NCI-H2081 (cell line): ENCODE data around the gene SFXN1.

Experiments
- DNase-seq, 2 experiments: peaks; one replicate each; lab custom pipeline; 2025; lab: John Stamatoyannopoulos, UW

SFXN1 gene

DNA sequence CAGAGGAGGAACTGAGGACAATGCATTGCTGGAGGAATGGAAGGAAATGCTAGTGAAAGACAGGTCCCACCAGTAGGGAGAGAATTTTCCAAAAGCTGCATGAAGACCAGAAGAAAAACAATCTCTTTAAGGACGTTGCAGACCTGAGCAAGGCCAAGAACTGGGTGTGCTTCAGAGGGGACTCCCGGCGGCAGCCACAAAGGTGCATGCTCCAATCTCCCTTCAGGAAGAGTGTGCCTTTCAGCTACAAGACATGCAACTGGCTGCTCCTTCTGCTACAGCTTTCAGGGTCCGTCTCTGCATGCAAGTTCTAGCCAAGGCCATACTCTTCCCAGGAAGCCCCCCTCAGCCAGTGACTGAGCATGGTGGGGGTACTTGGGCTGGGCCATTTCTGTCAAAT, 62.9 kb downstream of the SFXN1 start:
- no peak for DNase-seq

DNA sequence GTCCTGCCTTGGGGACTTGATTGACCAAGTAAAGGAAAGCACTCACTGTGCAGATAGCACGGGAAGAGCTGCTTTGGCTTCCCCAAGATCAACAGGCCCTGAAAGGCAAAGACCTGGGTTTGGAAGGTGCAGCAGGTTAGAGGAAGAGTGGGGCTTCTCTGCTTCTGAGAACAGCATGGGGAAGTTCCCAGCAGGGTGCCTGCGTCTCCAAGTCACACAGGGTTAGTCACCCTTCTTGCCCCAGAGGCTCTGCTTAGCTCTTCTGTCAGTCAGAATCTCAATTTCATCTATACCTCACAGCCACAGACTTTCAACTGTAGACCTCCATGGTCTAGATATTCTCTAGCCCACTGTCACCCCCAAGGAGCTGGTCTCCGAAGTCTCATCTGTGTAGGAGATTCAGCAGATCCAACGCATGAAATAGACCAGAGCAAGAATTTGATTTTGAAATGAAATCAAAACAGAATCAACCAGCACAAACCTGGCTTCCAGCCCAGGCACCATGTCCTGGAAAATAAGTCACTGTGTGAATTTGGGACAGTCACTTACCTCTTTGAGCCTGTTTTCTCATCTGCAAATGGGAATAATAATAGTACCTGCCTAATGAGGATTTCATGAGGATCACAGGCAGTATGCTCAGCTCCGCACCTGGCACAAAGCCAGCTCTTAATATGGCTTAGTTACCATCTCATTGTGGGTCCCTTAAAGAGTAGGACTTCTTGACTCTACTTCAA, 64.0 kb downstream of the SFXN1 start:
- no peak for DNase-seq

DNA sequence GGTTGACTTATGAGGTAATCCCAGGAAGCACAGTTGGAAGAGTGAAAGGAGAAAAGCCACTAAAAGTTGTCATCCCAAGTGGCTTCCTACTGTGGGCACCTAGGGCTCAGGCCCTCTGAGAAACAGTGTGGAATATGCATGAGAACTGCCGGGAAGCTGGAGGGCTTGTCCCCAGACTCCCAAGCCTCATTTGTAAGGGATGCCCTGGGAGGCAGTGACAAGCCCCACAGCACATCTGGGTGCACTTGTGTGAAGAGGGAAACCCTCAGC, 64.5 kb downstream of the SFXN1 start:
- no peak for DNase-seq

DNA sequence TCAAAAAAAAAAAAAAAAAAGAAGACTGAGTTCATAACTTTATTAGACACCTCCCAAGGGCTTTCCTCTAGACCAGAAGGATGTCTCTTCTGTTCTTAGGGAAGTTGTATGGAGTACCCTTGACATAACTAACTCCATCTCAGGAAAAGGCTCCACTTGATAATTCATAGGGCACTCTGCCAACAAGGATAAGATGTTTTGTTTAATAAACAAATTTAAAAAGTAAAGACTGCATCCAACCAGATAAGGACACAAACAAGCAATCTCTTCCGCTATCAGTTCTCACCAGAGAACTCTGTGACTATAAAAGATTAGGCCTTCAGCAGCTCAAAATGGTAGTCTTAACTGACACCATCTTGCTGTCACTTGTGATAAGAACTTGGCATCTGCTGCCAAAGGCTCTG, 65.8 kb downstream of the SFXN1 start:
- DNase-seq = no peak

DNA sequence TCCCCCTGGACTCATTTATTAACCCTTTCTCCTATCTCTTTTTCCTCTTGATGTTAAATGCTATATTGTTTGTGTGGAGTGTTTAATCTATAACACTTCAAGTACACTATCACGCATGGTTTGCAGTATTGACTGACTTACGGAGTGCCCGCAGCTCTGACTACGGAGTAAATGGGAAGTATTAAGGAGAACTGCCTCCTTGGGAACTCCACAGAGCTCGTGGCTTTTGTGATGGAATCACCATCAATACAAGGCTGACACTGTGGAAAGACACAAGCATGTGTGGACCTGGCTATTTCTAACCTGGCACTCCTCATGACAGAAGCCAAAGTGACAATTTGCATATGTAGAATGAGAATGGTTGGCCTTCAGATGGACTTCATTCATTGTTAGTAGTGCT, 66.2 kb downstream of the SFXN1 start:
- DNase-seq = no peak

DNA sequence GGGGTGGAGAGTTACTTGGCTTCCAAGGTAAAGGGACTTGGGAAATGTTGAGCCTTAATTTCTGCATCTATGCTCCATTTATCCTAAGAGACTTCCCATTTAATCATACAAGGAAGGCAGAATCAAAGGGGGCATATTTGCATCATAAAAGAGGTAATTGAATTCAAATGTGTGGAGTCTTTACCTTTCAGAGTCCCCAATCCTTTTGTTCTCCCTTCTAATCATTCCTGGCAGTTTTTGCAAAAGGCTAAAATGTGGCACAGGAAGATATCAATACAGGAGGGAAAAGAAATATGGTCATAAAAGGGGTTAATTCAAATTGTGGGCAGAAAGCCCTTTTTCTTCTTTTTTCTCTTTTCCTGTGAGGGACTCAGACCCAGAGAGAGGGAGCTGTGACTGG, 69.5 kb downstream of the SFXN1 start:
- no peak for DNase-seq

DNA sequence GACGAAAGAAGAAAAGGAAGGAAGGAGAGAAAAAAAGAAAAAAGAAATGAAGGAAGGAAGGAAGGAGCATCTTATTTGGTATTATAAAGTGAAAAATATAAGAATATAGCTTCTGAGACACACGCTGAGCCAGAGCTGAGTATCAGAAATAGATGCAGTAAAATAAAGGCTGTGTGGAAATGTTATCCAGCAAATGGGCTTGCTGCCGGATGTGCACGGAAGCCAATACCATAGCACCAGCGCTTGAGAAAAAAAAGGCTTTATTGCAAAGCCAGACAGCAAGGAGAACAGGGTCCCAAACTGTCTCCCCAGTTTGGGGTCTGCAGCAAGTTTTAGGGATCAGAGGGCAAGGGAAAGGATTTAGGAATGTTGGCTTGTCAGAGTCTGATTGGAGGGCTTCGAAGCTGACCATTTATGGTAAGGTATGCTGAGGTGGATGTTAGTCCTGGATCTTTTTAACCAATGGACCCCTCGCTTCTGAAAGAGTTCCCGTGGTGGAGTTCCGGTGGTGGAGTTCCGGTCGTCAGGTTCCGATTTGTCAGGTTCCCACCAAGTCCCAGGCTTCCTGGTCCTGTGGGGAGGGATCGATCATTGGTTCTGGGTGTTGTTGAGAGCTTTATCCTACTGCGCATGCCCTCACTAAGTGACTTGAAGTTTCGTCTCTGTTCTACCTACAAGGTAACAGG, 70.4 kb downstream of the SFXN1 start:
- DNase-seq = no peak

DNA sequence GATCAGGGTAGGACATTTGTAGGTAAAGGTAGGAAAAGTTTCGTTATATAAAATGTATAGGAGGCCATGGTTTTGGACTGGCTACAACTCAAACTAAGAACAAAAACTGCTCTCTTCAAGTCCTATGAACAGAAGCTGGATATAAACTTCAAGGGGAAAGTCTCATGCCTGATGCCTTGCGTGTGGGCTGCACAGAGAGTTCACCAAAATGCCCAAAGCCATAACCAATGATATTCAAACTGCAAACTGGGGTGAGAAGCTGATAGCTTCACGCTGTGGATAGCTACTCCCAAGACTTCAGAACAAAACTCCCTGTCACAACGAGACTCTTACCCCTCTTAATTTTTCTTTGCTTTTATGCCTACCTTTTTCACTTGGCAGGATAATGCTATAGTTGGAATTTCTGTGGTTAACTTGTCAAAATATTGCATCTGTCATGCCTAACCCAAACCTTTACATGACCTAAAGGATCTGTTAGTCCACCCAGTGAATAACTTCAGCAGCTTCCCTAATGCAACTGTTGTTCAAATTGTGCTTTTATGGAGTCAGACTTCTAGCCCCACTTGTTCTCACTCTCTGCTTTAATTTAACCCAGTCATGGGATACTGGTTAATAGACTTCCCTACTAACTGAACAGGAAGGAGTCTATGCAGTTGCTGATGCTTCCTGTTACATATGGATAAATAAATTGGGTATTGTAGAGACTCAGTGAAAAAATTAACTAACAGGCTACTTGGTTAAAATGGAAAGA, 71.9 kb downstream of the SFXN1 start:
- DNase-seq = no peak

DNA sequence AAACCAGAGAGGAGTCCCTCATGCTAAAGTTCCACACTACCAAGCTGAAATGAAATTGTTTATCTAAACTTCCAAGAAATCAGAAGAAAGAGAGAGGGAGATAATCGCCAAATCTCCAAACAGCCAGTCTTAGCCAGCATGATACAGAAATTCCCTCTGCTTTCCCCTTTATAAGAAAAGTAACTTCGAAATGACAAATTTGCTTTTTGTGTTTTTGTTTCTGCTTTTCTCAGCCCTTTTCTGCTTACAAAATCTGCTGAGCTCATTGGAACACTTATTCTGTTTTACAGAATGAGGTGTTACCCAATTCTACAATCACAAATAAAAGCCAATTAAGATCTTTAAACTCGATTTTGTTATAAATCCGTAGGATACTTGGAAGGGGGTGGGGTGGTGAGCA, 72.9 kb downstream of the SFXN1 start:
- DNase-seq = no peak

DNA sequence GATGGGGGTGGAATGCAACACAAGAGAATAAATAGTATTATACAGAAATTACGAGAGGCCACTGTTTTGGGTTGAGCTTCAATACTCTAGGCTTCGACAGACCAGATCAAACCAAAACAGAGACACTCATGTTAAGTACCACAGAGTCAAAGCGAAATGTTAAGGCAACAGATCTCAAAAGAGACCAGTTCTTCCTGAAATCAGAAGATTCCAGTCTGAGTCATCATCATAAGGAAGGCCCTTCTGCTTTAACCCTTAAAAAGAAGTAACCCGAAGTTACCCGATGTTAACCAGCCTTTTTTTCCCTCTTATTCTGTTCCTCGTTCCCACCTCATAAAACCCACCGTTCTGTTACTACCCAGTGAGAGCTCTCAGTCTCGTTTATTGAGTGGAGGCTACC, 75.9 kb downstream of the SFXN1 start:
- no peak for DNase-seq

DNA sequence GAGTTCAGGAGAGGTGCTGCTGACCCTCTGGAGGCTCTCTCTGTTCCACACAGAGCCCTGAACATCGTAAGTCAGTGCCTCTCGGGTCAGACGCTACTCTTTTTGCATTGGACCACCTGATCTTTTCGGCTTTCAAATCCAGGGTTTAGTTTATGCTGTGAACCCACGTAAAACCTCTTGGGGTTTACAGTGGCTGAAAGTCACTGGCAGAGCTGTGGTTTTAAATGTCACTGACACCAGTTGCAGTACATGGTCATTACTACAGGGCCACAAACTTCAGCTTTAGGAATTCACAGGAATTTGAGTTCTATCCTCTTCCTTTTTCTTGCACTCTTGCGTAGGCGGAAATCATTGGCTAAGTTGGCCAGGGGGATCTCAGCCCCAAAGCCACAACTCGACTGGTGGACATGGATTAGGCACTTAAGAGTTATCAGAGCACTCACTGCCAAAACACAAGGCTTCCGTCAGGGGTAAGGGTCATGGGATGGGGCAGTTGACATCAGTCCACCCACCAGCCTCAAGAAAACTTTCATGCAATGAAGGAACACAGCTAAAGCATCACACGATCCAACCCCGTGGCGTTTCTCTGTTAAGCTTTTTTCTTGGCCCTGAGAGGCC, 76.9 kb downstream of the SFXN1 start:
- no peak for DNase-seq

DNA sequence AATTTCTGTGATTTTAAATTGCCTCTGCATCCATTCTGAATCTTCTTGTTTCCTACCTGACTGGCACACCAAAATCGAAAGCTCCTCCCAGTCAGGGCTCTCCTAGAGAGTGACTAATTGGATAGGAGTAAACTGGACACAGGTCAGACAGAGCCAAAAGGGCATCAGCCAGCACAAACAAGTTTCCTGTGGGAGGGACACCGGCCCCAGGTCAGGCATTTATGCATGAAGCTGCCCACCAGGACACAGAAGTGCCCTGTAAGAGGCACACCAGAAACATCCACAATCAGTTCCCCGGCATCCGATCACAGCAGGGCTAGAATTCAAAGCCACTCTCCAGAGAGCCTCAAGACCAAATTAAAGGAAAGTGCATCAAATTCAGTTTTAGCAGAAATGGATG, 78.4 kb downstream of the SFXN1 start:
- DNase-seq = no peak

DNA sequence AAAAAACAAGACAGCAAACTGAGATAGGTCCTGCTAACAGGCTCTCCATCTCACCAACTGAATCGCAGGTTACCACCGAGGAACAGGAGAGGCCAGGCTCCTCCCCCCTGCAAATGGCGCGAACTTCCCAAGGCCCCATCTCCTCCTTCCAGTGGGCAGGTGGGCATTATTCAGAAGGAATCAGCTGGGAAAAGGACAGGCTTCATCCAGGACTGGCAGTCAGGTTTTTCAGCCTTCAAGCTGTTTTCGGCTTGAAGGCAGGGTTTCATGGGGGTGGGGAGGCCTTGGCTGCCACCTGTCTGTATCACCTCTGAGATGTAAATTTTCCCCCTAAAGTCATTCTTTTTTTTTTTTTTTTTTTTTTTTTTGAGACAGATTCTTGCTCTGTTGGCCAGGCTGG, 79.4 kb downstream of the SFXN1 start:
- DNase-seq = no peak

DNA sequence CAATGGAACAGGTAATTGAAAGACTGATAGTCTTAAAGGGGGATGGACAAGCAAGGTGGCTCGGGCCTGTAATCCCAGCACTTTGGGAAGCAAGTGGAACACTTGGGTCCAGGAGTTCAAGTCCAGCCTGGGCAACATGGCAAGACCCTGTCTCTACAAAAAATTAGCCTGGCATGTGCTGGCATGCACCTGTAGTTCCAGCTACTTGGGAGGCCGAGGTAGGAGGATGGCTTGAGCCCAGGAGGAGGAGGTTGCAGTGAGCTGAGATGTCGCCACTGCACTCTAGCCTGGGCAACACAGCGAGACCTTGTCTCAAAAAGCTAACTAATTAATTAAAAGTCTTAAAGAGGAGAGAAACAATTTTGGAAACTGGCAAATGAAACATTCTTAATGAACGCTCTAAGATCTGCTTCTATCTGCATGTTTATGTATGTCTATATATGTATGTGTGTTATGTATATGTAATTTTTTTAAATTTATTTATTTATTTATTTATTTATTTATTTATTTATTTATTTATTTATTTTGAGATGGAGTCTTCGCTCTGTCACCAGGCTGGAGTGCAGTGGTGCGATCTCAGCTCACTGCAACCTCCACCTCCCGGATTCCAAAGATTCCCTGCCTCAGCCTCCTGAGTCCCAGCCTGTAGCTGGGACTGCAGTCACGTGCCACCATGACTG, 80.6 kb downstream of the SFXN1 start:
- DNase-seq = no peak

DNA sequence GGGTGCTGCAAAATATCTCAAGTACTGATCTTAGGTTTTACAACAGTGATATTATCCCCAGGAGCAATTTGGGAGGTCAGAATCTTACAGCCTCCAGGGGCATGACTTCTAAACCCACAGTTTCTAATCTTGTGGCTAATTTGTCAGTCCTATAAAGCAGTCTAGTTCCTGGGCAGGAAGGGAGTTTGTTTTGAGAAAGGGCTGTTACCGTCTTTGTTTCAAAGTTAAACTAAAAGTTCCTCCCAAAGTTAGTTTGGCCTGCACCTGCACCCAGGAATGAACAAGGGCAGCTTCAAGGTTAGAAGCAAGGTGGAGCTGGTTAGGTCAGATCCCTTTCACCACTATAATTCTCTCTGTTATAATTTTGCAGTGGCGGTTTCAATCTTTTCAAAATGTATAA, 81.7 kb downstream of the SFXN1 start:
- DNase-seq = no peak

DNA sequence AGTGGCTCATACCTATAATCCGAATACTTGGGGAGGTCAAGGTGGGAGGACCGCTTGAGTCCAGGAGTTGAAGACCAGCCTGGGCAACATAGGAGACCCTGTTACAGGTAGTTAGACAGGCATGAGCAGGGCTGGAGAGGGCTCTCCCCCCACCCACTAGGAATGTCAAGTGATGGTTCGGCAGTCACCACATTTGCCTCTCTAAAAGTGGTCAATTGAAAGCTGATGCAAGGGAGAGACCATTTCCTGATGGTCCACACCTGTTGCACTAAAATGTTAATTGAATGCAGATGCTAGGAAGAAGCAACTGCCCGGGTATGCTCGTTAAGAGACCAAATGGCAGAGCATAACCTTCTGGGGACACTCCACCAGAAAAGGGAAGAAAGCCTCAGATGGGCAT, 82.7 kb downstream of the SFXN1 start:
- no peak for DNase-seq

DNA sequence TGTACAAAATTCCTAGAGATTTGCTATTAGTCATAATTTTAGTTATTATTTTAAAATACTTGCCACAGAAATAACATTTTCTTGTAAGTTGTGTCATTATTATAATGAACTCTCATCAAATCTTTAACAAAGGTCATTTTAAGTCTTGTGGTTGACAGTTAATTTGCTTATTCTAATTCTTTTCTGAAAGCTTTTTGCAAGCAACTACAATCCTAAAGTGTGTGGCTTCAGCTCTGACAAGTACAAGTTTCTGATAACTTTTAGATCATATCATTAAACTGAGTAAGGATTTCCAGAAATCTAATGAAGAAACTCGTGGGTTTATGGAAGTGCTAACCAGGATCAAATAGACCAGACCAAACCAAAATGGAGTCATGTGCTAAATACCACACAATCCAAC, 86.4 kb downstream of the SFXN1 start:
- no peak for DNase-seq

DNA sequence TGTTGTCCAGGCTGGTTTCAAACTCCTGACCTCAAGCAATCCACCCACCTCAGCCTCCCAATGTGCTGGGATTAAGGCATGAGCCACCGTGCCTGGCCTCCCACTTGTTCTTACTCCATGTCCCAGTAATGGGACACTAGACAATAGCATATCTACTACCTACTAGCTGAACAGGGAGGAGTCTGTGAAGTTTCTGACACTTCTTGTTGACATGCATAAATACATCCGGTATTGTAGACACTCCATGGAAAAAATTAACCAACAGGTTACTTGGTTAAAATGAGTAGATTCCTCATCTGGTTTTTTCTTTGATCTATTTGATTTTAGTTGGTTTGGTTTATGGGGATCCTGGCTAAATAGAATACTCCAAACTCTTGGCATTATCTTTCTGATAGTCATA, 88.3 kb downstream of the SFXN1 start:
- DNase-seq = no peak

DNA sequence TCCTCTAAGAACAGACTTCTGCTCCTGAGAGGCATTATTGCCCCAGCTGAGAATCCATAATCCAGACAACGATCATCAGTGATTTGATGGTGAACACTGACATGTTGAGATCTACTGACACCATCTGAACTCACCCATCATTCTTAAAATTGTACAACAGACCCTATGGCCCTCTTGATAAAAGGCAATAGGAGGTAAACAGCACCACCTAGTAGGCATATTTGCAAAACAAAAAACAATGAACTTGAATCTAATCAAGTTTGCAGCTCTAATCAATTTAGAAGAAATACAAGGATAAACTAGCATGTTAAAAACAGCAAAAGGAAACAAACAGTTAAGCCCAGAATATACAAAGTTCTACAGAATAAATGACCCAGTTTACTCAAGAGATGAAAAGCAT, 89.6 kb downstream of the SFXN1 start:
- no peak for DNase-seq

DNA sequence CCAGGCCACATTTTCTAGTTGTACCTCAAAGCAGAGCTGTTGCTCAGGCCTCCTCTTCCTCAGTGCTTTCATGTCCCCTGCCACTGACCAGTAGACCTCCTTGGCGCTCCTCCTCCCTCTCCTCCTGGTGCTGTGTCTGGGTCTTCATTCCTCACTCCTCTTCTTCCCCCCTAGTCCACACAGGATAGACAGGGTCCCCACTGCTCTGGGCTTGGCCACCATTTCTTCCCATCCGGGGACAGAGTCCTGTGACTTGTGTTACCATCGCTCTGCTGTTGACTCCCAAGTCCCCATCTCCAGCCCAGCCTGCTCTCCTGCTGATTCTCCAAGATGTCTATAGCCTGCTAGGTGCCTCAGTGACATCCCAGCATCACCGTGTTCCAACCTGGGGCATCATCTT, 91.3 kb downstream of the SFXN1 start:
- DNase-seq = no peak

DNA sequence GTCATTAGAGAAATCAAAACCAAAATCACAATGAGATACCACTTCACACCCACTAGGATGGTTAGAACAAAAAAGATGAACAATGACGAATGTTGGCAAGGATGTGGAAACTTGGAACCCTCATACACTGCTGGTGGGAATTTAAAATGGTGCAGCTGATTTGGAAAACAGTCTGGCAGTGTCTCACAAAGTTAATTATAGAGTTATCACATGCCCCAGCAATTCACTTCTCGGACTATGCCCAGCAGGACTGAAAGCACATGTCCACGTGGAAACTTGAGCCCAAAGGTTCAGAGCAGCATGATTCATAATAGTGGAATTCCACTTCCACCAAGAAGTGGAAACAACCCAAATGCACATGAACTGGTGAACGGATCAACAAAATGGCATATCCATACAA, 94.5 kb downstream of the SFXN1 start:
- DNase-seq = no peak

DNA sequence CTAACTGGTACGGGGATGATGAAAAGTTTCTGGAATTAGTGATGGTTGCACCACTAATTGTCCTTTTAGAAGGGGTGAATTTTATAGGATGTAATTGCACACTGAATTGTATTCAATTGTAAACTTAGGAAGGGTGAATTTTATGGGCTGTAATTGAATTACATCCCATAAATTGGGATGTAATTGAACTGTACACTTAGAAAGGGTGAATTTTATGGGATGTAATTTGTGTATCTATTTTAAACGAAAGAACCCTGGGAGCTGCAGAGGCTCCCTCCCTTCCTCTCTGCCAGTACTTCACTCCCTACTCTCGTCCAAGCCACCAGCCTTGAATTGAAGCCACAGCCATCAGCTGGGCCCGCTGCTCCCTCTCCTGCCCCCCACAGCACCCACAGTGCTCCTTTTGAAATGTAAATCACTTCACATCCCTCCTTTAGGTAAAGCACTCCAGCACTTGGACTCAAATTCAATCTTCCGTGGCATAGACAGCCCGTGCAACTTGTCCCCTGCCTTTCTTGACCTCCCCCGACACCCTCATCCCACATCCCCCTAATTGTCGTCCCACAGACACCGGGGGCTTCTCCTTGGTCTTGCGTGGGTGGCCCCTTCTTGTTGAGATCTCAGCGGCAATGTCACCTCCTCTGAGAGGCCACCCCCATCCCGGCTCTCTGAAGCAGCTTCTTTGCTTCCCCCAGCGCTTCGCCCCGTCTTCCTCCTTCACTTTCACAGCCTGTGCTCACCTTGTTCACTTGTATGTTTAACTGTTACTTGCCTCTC, 95.3 kb downstream of the SFXN1 start:
- no peak for DNase-seq
